CD4-positive, CD25-positive, alpha-beta regulatory T cell (primary cell): ENCODE data around the gene TTLL3. TPM values are rescaled to one million over a fixed set of nuclear protein-coding genes. Genes with fewer than 3 reads are reported as not detected.
"Not testable (repeated sequence)": the region's sequence is repeated elsewhere in the genome, so short reads cannot be mapped to it uniquely, and the experiment has no call there.

Experiments
- ATAC-seq, 2 donors: fragments of 150-1000 bp; cut with Tn5 transposase; one replicate each; pipeline ENCODE4 v1.10.0; 2021; ENCODE audit warnings: low read depth in 2 of 2, moderate number of reproducible peaks in 2 of 2, moderate library complexity in 1 of 2
- DNase-seq, 3 donors: peaks; one replicate each; pipeline versions ENCODE4 v3.0.0 to v3.0.0-alpha.2; 2012 to 2022; ENCODE audit warnings: mixed read lengths in 1 of 3
- H3K27ac ChIP-seq: one replicate; pipeline ENCODE4 v1.7.0; 2013; ENCODE audit warnings: mild to moderate bottlenecking, low read length; ENCODE audit not compliant: insufficient read depth, poor library complexity, severe bottlenecking
- H3K27me3 ChIP-seq: one replicate; pipeline ENCODE4 v1.7.0; 2013; ENCODE audit warnings: low read length; ENCODE audit not compliant: control insufficient read depth, insufficient read depth
- H3K36me3 ChIP-seq: one replicate; pipeline ENCODE4 v1.7.0; 2013; ENCODE audit warnings: mild to moderate bottlenecking, low read length, moderate library complexity; ENCODE audit not compliant: control insufficient read depth, insufficient read depth
- H3K4me1 ChIP-seq: 2 replicates; pipeline ENCODE4 v1.7.0; 2013; ENCODE audit warnings: mild to moderate bottlenecking, low read length; ENCODE audit not compliant: insufficient read depth, control insufficient read depth, poor library complexity, severe bottlenecking
- H3K4me3 ChIP-seq: one replicate; pipeline ENCODE4 v1.7.0; 2013; ENCODE audit warnings: low read depth, mild to moderate bottlenecking, low read length, moderate library complexity
- H3K9me3 ChIP-seq, 2 experiments: 1 replicate in 1 of 2; 2 replicates in 1 of 2; pipeline ENCODE4 v1.7.0; 2013; ENCODE audit warnings: low read length in 2 of 2, mild to moderate bottlenecking in 1 of 2, moderate library complexity in 1 of 2; ENCODE audit not compliant: control insufficient read depth in 2 of 2
- H3K27ac Mint-ChIP-seq, 3 donors: one replicate each; pipeline ENCODE4 v1.8.0; 2020 to 2022; ENCODE audit warnings: mild to moderate bottlenecking in 3 of 3, mixed read lengths in 3 of 3, moderate library complexity in 2 of 3
- H3K27me3 Mint-ChIP-seq: one replicate; pipeline ENCODE4 v1.8.0; 2022; ENCODE audit warnings: mild to moderate bottlenecking, mixed read lengths
- H3K36me3 Mint-ChIP-seq: one replicate; pipeline ENCODE4 v1.8.0; 2020; ENCODE audit warnings: mixed read lengths
- H3K4me1 Mint-ChIP-seq, 4 donors: one replicate each; pipeline ENCODE4 v1.8.0; 2020 to 2022; ENCODE audit warnings: mixed read lengths in 4 of 4, mild to moderate bottlenecking in 1 of 4
- H3K4me3 Mint-ChIP-seq, 4 donors: one replicate each; pipeline ENCODE4 v1.8.0; 2020 to 2022; ENCODE audit warnings: mild to moderate bottlenecking in 4 of 4, mixed read lengths in 4 of 4, moderate library complexity in 3 of 4
- H3K9me3 Mint-ChIP-seq, 7 donors: one replicate each; pipeline ENCODE4 v1.8.0; 2020 to 2022; ENCODE audit warnings: mixed read lengths in 7 of 7, mild to moderate bottlenecking in 3 of 7, moderate library complexity in 2 of 7
- polyA plus RNA-seq, 4 donors: library from polyadenylated mRNA; unstranded; fragments of 300-500 nt; fragmentation: Illumina TruSeq; gene quantifications; one replicate each; pipeline ENCODE4 v1.2.3, GENCODE V29; 2021
- total RNA-seq: library from RNA; stranded (reverse); gene quantifications from one replicate; pipeline ENCODE4 v1.2.3, GENCODE V29; 2022

TTLL3 gene
- total and polyA plus RNA-seq, 5 donors from 2014 or later = 2.3 to 89.9 (median 3.8) TPM

DNA sequence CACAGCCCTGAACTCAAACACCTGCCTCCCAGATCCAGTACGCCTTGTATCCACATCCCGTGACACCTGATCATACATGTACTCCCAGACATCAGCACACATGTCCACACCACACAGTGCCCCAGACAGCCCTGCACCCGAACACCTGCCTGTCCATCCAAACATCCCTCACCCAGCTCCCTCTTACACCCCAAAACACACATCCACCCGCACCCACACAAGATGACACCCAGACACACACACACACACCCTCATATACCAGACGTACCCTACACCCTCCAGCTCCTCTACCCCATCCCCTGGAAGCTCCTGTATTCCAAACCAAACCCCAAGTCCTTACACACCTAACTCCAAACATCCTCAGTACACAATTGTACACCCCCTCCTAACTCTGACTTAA is 41.0 kb upstream of the TTLL3 start:
- Histone ChIP-seq H3K4me3 (peak overlapping the region; percentile 51), H3K36me3 (no peaks in the 10 kb centered on the region), H3K4me1 (peaks cover 18% of the 10 kb centered on the region), H3K27me3 (no peaks in the 10 kb centered on the region), H3K9me3 (no peaks in the 10 kb centered on the region), H3K27ac (no peak overlapping the region)
- peaks cover 0 to 35% (median 21%) of the 10 kb centered on the region in 4 donors for H3K4me1 Mint-ChIP-seq
- peaks cover 0 to 2% (median 0%) of the 10 kb centered on the region in 7 donors for H3K9me3 Mint-ChIP-seq
- H3K27ac Mint-ChIP-seq = peak overlapping the region; percentile 76 to 92 (median 87)
- DNase-seq (no peak), ATAC-seq (no peak)
- H3K36me3 Mint-ChIP-seq = peaks cover 11% of the 10 kb centered on the region
- peak overlapping the region; percentile 76 to 84 (median 80) for H3K4me3 Mint-ChIP-seq
- H3K27me3 Mint-ChIP-seq = peaks cover 5% of the 10 kb centered on the region

- H3K4me3 ChIP-seq = peak within 1 kb of the TSS; percentile 61
- H3K9me3 ChIP-seq = no peaks in the 10 kb centered on the region
- peaks cover 0 to 35% (median 21%) of the 10 kb centered on the region in 4 donors for H3K4me1 Mint-ChIP-seq
- no peaks in the 10 kb centered on the region for H3K36me3 ChIP-seq
- peaks cover 18% of the 10 kb centered on the region for H3K4me1 ChIP-seq
- H3K27ac Mint-ChIP-seq = peak within 1 kb of the TSS; percentile 76 to 92 (median 87)
- H3K4me3 Mint-ChIP-seq = peak within 1 kb of the TSS; percentile 76 to 84 (median 80)
- H3K27ac ChIP-seq = no peak within 1 kb of the TSS
- H3K27me3 ChIP-seq = no peaks in the 10 kb centered on the region
- H3K36me3 Mint-ChIP-seq = peaks cover 11% of the 10 kb centered on the region
- ATAC-seq (peak; percentile 90), DNase-seq (peak; percentile 23 to 63 (median 42))
- peaks cover 0 to 2% (median 0%) of the 10 kb centered on the region in 7 donors for H3K9me3 Mint-ChIP-seq
- H3K27me3 Mint-ChIP-seq = peaks cover 5% of the 10 kb centered on the region
Observed at GRCh38 chr3:9769426-9770275, 40.4 kb upstream of the TTLL3 start, which contains the start of gene CAMK1. Gene CAMK1 (minus strand): TSS chr3:9769947. CDS start chr3:9767749, 2,198 bp downstream.

DNA sequence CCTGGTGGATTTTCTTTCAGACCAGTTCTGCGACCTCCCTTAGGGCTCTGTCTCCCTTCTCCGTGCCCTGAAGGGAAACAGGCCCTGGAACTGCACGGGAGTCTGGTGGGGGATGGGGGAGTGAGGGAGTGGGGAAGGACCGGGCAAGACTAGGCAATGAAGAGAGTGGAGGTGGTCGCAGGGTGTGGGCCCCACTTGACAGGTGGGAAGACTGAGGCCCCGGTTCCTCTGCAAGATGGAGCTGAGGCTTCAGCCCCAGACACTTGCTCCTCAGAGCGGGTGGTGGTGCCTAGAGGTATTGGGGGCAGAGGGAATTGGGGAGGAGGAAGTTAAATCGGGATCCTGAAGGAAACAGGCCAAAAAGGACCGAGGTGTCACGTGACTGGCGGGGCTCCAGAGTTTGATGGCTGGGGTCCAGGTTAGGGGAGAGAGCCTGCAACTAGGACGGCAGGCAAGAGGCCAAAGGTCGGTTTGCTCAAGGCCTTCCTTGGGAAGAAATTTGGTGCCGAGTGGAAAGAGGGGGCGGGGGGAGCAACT is 39.7 kb upstream of the TTLL3 start:
- Histone ChIP-seq H3K4me1 (peaks cover 18% of the 10 kb centered on the region), H3K36me3 (no peaks in the 10 kb centered on the region), H3K27me3 (no peaks in the 10 kb centered on the region), H3K27ac (no peak overlapping the region), H3K4me3 (peak overlapping the region; percentile 61), H3K9me3 (no peaks in the 10 kb centered on the region)
- H3K9me3 Mint-ChIP-seq = peaks cover 0 to 2% (median 0%) of the 10 kb centered on the region in 7 donors
- H3K27ac Mint-ChIP-seq = no peak overlapping the region
- H3K4me3 Mint-ChIP-seq = peak overlapping the region; percentile 38 to 82 (median 56)
- ATAC-seq (no peak), DNase-seq (no peak)
- H3K27me3 Mint-ChIP-seq = peaks cover 5% of the 10 kb centered on the region
- H3K36me3 Mint-ChIP-seq = peaks cover 7% of the 10 kb centered on the region
- H3K4me1 Mint-ChIP-seq = peaks cover 0 to 35% (median 23%) of the 10 kb centered on the region in 4 donors

- Mint-ChIP-seq H3K4me1 (peaks cover 0 to 36% (median 24%) of the 10 kb centered on the region in 4 donors), H3K4me3 (peak overlapping the region in 3 of 4 donors; percentile 24 to 73 (median 65))
- not testable (repeated sequence) for ATAC-seq, H3K9me3 Mint-ChIP-seq, H3K27ac ChIP-seq, DNase-seq, H3K4me3 ChIP-seq, H3K27me3 Mint-ChIP-seq, H3K36me3 ChIP-seq, H3K36me3 Mint-ChIP-seq, H3K27me3 ChIP-seq, H3K9me3 ChIP-seq, H3K27ac Mint-ChIP-seq
- H3K4me1 ChIP-seq = peaks cover 18% of the 10 kb centered on the region
Observed at GRCh38 chr3:9771007-9771406, 39.1 kb upstream of the TTLL3 start.

GRCh38 chr3:9776896-9777693 is 33.0 kb upstream of the TTLL3 start:
- H3K27me3 Mint-ChIP-seq = no peaks in the 10 kb centered on the region
- no peak overlapping the region for H3K4me3 Mint-ChIP-seq
- H3K27ac Mint-ChIP-seq = peak overlapping the region in 2 of 3 donors; percentile 9 to 35
- Histone ChIP-seq H3K36me3 (peaks cover 7% of the 10 kb centered on the region), H3K4me3 (no peak overlapping the region), H3K27me3 (no peaks in the 10 kb centered on the region), H3K9me3 (no peaks in the 10 kb centered on the region), H3K4me1 (peaks cover 38% of the 10 kb centered on the region), H3K27ac (no peak overlapping the region)
- H3K4me1 Mint-ChIP-seq = peaks cover 3 to 44% (median 38%) of the 10 kb centered on the region in 4 donors
- no peaks in the 10 kb centered on the region for H3K9me3 Mint-ChIP-seq
- H3K36me3 Mint-ChIP-seq = peaks cover 7% of the 10 kb centered on the region
- no peak for ATAC-seq
- no peak for DNase-seq

DNA sequence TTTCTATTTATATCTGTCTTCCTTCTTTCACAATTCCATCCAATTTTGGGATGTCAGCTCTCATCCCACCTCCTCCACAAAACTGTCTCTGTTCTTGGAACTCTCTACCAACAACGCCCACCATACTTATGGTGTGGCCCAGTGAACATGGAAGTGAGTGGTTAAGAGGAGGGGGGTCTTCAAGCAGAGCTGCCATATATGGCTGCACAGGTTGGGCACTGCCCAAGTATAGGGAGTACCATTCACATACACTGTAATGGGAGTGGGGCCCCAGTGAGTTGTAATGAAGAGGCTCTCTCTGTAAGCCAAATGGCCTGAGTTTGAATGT is 32.4 kb upstream of the TTLL3 start:
- Mint-ChIP-seq H3K36me3 (peaks cover 7% of the 10 kb centered on the region), H3K4me1 (peaks cover 4 to 49% (median 43%) of the 10 kb centered on the region in 4 donors), H3K27me3 (no peaks in the 10 kb centered on the region), H3K4me3 (no peak overlapping the region), H3K27ac (peak overlapping the region in 1 of 3 donors; percentile 35), H3K9me3 (no peaks in the 10 kb centered on the region)
- ATAC-seq = no peak
- Histone ChIP-seq H3K4me3 (no peak overlapping the region), H3K27ac (no peak overlapping the region), H3K36me3 (peaks cover 8% of the 10 kb centered on the region), H3K4me1 (peaks cover 42% of the 10 kb centered on the region), H3K9me3 (no peaks in the 10 kb centered on the region), H3K27me3 (no peaks in the 10 kb centered on the region)
- no peak for DNase-seq

DNA sequence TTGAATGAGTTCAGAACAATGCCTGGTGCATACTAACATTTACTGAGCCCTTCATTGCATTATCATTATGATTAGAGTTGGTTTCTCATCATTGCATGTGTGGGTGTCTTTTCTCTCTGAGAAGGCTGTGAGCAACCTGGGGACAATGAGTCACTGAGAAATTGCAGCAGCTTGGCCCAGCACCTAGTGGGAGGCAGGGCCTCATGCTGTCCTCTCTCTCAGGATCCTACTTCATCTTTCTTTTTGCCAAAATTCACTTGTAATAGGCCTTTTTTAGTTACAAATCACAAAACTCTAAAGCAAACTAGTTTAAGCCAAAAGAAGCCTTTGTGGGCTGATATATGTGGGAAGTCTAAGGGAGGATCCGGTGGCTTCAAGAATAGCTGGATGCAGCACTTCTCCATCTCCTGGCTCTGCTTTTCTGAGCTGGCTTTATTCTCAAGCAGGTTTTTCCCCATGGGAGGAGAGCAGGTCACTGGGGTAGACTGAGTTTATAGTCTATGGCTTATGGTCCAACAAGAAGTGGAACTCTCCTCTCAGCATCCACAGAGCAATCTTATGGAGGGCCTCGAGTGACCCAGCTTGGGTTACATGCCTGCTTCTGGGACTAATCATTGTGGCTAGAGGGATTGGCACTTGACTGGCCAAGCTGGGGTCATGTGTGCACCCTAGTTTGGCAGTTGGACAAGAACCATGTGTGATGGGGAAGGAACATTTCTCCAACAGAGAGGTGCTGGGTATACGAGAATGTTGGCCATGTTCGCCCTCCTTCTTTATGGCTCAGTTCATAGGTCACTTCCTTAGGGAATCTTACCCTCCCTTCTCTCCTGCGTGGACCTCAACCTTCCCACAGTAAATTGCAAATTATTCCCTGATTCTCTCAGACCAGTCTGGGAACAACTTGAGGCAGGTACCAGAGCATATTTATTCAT is 31.7 kb upstream of the TTLL3 start:
- Histone ChIP-seq H3K4me3 (no peak overlapping the region), H3K36me3 (peaks cover 11% of the 10 kb centered on the region), H3K9me3 (no peaks in the 10 kb centered on the region), H3K27me3 (no peaks in the 10 kb centered on the region), H3K4me1 (peaks cover 42% of the 10 kb centered on the region), H3K27ac (no peak overlapping the region)
- no peak for DNase-seq
- no peaks in the 10 kb centered on the region for H3K27me3 Mint-ChIP-seq
- peaks cover 12% of the 10 kb centered on the region for H3K36me3 Mint-ChIP-seq
- H3K9me3 Mint-ChIP-seq = no peaks in the 10 kb centered on the region
- peak overlapping the region in 2 of 3 donors; percentile 84 to 95 for H3K27ac Mint-ChIP-seq
- H3K4me1 Mint-ChIP-seq = peaks cover 8 to 52% (median 45%) of the 10 kb centered on the region in 4 donors
- peak overlapping the region in 1 of 4 donors; percentile 64 for H3K4me3 Mint-ChIP-seq
- no peak for ATAC-seq
